NOMO-1 treated with dmso at 0.1 percent for 144 hours (cell line): ENCODE results near the gene ATRNL1.
"Not testable (repeated sequence)": the region's sequence is repeated elsewhere in the genome, so short reads cannot be mapped to it uniquely, and the experiment has no call there.

Experiments used
- DNase-seq: peaks from one replicate; lab custom pipeline; 2025; ENCODE audit not compliant: unreplicated experiment; lab: John Stamatoyannopoulos, UW

Gene ATRNL1

DNA sequence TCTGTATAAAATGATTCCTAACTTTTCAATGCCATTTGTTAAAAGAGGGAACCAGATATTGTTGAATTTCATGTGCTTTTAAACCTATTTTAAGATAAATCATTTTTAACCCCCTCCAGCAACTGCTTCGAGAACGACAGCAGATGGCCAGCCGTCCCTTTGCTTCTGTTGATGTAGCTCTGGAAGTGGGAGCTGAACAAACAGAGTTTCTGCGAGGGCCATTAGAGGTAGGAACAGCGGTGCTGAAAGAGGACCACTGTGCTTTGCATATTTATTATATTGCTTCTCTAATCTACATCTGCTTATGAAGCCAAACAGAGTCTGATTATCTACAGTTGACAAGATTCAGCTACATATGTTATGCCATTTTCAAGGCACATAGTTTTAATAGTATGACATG, 634.0 kb downstream of the ATRNL1 start:
- no peak for DNase-seq

DNA sequence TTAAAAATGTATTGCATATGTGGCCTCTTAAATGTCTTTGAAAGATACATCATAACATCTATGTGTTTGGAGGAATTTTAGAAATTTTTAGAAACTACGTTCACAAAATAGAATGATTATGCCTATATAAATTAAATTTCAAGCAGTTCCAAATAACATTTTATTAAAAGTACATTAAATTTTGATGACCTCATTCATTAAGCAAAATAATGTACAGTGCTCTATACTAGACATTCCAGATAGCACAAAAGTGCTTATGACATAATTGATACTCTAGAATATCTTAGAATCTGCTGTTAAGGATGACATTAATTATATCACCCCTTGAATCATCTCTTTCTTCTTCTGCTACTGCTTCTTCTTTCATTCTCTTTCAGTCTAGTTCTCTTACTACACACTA, 650.9 kb downstream of the ATRNL1 start:
- DNase-seq, result no peak

DNA sequence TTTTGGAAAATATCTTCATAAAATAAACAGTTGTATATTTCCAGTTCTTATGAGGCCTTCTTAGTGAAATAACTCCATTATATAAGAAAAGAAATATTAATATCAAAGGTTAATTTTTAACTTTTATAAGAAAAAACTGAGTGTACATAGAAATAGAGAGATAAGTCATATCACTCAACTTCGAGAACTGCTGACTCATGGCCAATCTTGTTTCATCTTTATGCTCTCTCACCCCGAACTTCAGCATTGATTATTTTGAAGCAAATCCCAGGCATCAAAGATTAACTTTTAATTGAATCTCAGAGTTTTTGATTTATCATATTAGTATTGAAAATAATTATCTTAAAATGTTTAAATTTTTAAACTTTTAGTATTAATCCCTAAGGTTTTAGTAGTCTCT, 652.8 kb downstream of the ATRNL1 start:
- DNase-seq, result no peak

DNA sequence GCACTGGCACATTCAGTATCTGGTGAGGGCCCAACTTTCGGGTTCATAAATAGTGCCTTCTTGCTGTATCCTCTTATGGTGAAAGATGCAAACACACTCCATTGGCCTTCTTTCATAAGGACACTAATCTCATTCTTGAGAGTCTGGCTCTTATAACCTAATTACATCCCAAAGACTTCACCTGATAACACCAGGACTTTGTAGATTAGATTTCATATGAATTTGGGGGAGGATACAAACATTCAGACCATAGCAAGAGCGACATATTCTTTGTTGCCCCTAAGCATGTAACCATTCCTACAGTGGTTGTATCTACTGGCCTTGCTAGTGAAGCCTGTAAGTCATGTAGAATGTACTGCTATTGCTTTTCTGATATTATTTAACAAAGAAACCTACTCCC, 654.6 kb downstream of the ATRNL1 start:
- no peak for DNase-seq

DNA sequence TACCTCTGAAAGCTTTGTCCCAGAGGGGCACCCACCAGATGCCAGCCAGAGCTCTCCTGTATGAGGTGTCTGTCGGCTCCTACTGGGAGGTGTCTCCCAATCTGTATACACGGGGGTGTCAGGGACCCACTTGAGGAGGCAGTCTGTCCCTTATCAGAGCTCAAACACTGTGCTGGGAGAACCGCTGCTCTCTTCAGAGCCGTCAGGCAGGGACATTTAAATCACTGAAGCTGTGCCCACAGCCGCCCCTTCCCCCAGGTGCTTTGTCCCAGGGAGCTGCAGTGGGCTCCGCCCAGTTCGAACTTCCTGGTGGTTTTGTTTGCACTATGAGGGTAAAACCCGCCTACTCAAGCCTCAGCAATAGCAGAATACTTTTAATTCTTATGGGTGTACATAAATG, 665.3 kb downstream of the ATRNL1 start:
- DNase-seq, result not testable (repeated sequence)

DNA sequence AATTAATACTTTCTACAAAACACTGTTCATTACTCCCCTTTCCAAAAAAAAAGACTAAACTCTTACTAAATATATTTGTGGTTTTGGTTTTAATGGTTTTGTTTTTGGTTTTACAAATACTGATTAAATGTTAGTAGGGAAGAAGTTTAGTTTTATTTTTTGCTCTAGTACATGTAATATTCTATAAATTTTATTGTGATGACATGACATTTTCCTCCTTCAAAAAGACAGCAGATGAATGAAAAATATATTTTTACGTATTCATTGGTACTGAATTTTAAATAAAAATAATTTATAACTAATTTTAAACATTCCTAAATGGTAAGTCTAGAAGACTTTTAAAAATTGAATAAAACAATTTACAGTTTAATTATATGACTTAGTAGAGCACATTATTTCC, 667.0 kb downstream of the ATRNL1 start:
- DNase-seq, result no peak

DNA sequence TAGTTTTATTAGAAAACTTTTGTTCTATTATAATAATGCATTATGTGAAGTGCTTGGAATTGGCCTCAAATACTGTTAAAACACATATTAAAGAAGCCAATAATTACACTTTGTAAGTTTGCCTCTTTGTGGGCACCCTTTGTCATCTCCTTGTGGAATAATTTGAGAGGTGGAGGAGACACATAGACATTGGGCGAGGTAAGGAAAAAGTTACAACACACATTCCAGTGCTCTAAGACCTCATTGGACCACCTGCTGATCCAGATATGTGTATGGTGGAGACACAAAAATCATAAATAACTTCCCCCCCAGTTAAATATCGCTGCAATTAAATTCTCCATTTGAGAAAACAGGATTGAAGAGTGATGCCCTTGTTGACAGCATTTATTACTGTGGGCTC, 668.0 kb downstream of the ATRNL1 start:
- DNase-seq, result no peak

DNA sequence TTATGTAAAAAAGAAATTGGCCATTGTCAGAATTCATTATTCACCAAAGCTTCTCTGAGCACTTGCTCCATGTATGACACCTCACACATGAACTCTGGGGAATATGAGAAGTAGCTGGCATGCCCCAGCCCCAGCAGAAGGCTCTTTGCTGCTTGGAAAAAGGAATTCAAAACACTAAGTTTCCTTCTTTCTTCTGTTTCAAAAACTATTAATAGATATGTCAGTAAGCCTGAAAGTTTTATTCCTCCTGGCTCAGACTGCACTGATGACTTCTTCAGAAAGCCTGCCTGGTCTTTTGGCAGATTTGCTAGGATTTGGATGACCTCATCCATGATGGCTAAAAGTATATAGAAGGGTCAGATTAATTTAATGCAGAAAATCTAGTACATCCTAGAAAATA, 668.9 kb downstream of the ATRNL1 start:
- no peak for DNase-seq

DNA sequence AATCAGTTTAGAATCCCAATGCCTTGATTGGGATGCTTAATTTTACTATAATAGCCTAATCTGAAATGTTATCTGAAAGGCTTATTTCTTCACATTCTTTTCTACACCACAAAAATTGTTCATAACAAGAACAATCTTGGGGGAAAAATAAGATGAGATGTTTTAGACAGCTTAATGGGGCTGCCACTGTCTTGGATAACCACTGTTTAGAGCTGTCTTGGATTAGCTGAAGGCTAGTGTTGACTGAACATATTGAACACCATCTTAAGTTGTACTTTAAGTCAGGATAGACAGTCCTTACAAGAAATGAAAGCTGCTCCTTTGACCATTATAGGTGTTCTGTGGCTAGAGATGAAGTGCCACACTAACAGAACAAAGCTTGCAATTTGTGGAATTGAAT, 678.6 kb downstream of the ATRNL1 start:
- no peak for DNase-seq

DNA sequence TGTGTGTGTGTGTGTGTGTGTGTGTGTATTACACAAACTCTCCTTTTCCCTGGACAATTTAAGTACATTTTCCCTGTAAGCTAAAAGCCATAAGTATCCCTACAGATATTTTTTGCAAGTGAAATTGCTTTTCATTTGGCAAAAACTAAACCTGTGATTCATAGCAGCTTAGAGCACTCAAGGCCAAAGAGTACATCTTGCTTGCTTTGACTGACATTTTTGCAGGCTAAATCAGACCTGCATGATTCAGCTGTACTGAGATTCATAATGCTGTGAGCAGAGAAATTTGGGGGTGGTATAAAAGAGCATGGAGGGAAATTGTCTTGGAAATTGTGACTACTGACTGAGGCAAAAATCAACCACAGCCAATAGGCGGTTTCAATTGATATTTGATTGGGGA, 679.4 kb downstream of the ATRNL1 start:
- no peak for DNase-seq

DNA sequence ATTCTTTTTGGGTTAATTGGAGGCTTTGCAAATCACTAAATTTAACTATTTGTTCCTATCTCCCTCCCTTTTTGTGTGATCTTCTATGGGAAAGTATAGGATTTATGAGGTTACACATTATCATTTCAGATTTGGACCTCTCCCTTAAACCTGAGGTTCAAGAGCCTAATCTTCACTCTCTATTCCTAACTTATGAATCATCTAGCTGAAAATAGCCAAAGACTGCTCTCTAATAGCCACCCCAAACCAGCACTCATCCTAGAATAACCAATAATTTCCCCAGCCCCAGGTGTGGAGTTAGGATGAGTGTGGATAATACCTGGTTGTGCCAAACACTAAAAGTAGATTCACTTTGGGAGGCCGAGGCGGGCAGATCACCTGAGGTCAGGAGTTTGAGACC, 680.7 kb downstream of the ATRNL1 start:
- no peak for DNase-seq

DNA sequence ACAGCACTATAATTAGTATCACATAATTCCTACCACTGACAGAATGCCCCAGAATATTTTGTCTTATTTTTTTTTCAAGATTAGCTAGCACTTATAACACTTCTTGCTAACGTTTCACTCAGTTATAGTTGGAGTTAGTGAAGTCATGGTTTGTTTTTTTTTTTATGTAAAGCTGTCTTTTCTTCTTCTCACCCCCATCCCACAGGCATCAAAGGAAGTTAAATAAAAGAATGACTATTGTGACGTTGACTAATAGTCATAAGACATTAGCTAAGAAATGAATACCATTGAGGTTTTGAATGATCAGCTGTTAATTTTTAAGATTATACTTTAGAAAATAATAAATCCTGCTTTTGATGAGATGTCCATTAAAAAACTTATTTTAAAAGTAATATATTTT, 681.6 kb downstream of the ATRNL1 start:
- DNase-seq, result no peak

DNA sequence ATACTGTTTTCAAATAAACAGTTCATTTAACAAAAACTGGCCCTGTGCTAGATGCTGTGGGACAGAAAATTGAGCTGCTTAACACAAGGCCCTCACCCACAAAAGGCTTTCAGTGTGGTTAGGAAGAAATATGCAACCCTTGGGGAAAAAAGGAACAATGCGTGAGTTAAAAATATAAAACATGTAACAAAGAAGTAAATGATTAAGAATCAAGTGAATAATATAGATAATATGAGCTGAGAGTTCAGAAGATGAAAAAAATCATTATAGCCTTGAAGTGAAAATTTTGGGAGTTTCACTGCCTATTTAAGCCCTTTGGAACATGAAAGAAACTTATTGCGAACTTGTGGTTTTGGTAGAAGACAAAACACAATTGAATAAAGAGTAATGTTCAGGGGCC, 684.5 kb downstream of the ATRNL1 start:
- DNase-seq, result no peak

DNA sequence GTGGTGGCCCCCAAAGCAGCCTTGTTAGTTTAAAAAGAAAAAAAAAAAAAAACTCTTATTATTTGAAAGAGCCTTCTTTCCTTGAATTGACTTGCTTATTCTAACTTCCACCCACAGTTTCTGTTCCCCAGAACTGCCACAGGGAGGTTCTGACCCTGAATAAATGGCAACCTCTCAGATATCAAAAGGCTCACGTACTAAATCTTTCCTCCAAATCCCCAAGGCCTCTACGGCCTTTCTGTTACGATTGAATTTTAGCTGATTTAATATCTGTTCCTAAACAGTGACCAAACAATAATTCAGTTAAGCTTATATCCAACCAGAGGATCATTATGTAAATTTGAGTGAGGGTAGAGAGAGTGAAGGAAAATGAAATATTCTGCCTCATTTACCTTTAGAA, 697.1 kb downstream of the ATRNL1 start:
- no peak for DNase-seq

DNA sequence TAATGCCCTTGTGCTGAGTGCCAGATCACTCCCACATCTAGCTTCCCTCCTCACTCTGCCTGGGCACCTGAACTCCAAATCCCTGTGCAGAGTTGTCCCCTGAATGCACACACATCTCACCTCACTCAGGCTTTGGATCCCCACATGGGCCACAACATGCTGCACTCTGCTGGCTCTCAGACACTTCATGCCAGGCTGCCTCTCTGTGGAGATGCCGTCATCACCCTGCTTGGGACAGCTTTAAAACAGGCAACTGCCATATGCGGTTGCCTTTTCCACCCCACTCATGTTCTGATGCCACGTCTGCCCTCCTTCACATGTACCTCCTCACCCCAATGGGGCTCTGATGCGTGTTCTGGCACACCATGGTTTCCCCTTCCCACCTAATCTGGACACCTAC, 702.8 kb downstream of the ATRNL1 start:
- DNase-seq, result no peak

DNA sequence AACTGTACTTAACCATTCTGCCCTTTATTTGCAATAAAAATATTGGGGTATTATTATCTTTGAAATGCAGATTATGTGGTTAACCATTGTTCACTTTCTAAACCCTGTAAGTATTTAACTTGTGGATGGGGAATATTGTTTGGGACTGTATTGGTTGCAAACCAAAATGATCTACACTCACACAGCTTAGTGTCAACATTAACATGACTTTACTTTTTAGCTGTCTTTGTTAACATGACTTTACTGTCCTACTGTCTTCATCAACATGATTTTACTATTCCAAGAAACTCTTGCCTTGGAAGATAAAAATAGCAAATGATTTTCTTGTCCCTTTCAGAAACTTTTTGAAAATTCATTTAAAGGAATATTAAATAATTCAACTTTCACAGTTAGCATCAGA, 708.3 kb downstream of the ATRNL1 start:
- no peak for DNase-seq

DNA sequence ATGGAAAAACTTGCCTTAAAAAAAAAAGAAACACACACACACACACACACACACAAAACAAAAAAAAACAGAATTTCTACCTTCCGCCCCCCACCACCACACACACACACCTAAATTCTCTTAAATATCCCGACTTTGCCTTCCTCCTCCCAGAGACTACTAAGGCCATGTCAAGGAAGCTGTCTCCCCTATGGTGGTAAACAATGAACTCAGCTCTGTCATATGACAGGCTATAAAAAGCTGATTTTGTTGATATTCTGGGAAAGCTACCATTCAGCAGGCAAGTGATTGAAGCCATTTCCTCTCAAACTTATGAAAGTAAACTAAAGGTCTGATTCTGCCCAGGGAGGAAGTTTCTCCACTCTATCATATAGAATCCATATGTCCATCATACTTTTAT, 708.8 kb downstream of the ATRNL1 start:
- DNase-seq, result no peak

DNA sequence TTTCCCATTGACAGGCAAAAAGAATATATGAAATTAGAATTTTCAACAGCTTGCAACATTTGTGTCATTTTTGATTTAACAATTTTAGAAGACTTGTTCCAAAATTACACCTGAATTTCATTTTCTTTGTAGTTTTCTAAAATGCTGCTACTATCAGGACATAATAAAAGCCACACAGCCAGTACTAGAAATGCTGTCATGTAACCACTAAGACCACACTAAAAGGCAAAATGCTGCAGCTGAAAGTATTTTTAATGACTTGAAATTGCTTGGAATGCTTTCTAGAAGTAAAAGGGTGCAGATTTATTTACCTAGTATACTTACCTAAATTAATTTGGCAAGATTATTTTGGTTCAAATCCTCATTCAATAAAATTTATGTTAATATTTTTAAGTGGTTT, 709.7 kb downstream of the ATRNL1 start:
- no peak for DNase-seq

DNA sequence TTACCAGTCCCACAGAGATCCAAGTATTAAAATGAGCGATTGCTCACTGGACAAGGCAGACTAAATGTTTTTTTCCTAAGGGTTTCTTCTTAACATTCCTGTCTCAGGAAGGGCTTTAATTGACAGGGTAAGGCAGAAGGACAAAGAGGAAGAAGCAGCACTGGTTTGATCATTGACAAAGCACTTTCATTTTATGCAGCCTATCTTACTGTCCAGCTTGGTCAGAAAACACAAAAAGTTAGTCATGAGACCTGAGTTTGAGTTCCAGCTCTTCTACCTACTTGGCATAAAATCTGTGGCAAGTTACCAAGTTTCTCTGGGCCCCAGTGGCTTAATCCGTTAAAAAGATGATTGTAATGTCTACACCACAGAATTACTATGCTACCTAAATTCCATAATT, 721.4 kb downstream of the ATRNL1 start:
- DNase-seq, result no peak

DNA sequence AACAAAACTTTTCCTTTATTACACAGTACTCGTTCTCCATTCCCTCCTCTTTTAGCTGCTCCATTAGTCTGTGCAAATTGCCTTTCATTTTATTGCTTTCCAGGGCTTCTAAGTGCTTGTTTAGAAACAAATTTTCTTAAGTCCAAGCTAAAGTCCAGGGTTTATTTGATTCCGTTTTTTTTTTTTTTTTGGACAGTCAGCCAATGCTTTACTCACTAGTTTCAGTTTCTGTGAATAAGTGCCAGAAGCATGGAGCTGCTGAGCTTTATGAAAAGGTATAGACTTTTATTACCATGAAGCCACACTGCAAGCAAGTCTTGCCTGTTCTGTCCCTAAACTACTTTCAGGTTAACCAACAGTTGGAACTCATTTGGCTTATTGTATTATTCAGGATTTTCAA, 724.8 kb downstream of the ATRNL1 start:
- no peak for DNase-seq

DNA sequence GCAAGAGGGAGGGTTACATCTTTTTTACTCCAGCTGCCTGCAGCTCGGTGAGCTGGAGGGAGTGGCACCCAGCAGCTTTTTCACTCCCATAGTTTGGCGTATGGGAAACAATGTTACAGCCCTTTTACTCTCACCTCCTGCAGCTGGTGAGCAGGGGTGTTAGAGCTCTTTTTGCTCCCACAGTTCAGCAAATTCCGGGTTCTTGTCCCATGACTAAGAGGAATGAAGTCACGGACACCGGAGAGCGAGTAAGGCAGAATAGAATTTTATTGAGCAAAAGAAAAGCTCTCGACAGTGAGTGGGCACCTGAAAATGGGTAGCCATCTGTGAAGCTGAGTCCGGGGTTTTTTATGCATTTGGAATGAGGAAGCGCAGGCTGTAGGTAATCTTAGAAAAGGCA, 733.2 kb downstream of the ATRNL1 start:
- no peak for DNase-seq

DNA sequence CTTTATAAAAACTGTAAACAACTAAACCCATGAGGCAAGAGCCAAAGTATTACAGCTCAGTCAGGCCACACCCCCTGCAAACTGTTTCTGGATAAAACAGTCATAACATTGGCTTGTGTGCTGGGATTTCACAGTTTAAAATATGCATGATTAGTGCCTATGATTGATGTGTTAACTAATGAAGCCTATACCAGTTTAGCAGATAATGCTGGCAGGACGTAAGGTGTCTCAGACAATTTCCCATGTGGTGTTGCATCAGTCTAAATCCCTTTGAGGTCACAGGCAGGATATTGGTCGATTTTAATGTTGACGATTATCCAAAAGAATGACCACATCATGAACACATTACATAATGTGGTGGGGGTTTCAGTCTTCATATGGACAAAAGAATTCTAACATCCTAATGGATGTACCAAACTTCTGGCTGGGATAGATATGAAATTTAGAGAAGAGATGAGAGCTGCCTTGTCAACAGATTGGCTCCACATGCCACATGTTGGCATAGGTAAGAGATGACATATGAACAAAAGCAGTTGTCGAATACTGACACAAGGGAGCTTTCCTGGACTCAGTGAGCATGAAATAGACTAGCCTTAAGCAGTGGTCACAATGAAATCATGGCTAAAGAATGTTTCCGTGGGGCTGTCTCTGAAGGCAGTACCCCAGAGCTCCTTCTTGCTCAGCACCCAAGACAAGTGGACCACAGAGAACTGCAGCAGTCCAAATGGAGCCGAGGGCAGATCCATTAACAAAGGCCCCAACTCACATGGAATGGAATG, 734.3 kb downstream of the ATRNL1 start:
- no peak for DNase-seq

DNA sequence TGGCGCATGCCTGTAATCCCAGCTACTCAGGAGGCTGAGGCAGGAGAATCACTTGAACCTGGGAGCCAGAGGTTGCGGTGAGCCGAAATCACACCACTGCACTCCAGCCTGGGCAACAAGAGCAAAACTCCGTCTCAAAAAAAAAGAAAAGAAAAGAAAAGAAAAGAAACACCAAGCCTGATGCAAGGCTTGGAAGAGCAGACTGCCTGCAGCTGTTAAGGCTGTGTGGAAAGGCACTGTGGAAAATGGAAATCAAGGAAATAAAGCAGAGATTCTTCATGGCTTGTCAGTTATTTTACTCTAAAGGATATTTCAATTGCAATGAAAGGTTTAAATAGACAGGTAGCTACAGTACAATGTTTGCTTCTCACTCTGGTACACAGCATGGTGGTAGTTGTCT, 735.0 kb downstream of the ATRNL1 start:
- DNase-seq, result not testable (repeated sequence)
